ENCODE data around the gene STX16.

The STX16 gene

DNA sequence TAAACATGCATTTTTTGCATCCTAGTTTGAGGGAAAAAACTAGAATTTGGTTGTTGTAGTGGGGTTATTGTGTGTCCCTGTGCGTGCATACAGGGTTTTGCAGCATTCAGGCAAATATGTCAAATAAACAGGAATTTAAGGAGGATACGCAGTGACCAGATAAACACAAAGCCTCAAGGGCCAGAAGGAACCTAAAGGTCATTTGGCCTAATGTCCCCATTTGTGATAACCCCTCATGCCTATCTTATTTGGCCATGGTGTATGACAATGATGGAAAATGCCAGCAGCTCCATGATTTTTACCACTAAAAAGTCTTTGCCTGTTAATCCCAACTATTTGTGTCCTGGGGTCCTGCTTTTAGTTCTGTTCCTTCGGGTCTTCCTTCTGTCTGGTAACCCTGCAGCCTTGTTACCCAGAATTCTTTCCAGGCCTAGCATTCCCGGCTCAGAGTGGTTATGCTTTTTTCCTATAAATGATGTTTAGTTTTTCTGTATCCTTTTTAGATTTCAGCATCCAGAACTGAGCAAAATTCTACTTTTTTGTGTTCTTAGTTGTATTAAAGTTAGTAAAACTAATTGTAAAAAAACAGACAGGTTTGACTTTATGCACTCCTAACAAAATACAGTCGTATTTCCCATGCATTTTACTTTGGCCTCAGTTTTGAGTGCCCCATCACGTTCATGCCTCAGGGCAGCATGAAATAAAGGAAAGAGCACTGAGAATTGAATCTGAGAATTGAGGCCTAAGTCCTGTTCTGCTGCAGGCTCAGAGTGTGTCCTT, 4.4 kb downstream of the STX16 start:
- DNase-seq: no peak

DNA sequence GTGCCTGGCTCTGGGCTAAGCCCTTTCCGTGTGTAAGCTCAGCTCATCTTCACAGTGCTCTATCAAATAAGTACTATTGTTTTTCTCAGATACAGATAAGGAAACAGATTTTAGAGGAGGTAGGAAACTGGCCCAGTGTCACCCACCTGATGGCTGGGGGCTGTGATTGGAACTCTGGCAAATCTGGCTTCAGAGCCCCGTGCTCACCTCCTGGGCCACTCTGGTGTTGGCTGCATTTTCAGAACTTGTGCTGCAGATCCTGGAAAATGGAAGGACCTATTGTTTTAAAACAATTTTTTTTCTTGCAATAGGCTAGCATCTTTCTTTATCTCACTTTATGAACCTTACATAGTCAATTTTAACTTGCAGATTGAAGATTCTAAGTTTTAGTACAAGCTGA, 5.7 kb downstream of the STX16 start:
- DNase-seq: no peak

DNA sequence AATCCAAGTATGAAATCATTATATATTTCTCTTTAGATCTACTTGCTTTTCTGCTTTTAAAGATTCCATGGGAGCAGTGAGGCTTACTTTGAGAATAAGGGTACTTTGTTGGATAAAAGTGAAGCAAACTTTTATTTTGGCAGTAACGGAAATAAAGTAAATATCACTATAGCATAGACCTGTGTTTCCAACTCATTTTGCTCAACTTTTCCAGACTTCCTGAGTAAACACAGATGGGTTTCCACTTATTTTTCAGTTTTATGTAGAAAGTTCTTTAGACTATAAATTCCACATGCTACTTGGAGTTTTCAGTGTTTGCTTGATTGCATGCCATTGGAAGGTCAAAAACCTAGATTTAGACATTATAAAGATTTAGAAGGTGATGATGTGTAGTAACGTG, 6.2 kb downstream of the STX16 start:
- no peak for DNase-seq

DNA sequence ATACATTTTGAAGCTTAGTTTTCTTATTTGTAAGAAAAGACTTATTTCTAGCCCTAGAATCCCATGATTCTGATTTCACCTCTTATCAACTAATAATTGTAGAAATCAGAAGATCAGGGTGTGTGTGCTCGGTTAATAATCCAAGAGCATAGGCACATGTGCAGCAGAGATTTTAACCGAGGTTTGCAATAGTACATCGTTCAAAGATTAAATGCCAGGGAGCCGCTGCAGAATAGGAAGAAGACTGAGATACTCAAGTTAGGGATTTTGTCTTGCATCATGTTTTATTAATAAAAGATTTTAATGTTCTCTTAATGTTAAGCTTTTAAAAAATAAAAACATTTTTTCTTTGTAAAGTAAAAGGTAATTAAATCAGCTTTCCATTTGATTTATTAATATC, 6.9 kb downstream of the STX16 start:
- DNase-seq: no peak

GRCh38 chr20:58658760-58659159, 7.7 kb downstream of the STX16 start:
- DNase-seq: no peak

GRCh38 chr20:58659841-58660240, 8.8 kb downstream of the STX16 start:
- DNase-seq: peak in 1 of 5 experiments; percentile 40

DNA sequence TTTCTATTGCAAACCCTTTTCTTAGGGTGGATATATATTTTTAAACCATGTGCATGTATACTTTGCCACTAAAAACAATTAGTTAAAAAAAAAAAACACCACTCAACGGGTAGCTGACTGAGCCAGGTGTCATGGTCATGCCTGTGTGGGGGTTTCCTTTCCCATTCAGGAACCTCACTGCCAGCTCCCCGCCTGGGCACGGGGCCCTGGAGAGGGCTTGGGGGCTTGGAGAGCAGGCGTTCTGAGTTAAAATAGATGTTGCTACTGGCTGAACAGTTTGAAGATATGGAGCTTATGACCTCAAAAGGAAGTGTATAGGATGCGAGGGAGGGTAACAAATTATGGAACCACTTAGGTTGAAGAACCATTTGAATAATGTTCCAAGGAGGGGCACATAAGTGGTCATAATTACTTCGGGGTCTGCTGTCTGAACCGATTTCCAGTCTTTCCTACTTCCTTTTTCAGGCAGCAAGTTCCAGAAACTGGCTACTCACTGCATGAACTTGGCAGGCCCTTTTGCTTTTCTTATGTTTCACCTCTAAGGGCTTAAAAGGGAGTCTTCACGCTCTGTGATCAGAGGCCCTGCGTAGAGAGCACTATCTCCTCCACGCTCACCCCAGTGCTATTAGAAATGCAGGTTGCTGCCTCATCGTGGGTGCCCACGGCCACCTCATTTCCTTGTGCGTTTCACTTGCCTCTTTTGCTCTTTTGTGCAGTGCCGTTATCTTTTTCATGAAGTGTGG, 9.9 kb downstream of the STX16 start:
- DNase-seq: peak in 4 of 5 experiments; percentile 15 to 75 (median 48)

DNA sequence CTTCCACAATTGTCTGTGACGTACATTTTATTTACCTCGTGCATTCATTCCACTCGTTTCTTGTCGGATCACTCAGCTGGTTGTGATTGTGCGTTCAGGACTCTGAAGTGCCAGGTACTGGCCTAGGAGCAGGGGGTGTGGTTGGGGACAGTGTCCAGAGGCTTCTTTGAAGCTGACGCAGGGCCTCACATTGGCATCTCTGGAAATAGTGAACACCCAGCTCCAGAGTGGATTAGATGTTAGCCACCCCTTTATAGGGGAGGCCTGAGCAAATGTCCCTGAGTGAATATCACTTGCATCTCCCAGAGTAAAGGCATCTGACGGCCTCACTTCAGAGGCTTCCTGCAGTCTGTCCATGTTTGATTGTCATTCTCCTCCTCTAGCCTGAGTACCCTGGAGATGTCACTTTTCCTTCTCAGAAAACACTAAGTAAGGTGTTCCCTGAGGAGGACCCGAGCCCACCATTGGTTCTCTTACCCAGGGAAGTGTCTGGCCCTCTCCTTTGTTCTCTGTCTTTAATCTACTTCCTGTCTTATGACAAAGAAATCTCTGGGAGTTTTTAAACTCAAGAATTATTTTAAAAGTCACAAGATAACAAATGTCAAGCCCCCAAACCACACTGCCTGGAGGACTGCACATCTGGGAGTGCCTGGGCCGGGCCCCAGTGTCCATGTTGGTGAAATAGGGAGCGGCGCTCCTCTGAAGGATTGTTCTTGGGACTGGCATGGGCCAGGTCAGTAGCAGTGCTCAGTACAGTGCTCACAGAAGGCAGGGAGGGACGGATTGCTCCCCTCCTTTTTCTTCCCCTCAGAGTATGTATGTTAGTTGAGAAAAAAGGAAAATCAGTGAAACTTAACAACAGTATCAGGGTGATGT, 10.8 kb downstream of the STX16 start:
- no peak for DNase-seq

- DNase-seq: no peak
Observed at GRCh38 chr20:58664331-58664730, 13.2 kb downstream of the STX16 start.

DNA sequence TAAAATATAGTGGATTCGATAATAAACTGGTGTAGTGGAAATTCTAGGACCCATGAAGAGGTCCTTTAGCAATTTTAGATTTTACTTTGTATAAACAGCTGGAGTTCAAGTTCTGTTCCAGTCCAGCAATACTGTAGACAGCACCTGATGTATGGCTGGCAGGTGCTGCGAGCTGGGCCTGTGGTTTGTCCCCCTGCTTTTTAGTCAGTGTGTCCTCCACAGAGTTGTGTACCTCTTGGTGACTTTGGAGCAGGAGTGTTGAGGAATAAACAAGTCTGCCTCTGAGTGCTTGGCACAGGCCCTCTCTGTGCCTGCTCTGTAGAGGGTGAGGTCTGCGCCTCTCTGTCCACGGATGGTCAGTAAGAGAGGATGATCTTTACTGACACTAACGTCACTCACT, 13.8 kb downstream of the STX16 start:
- no peak for DNase-seq

DNA sequence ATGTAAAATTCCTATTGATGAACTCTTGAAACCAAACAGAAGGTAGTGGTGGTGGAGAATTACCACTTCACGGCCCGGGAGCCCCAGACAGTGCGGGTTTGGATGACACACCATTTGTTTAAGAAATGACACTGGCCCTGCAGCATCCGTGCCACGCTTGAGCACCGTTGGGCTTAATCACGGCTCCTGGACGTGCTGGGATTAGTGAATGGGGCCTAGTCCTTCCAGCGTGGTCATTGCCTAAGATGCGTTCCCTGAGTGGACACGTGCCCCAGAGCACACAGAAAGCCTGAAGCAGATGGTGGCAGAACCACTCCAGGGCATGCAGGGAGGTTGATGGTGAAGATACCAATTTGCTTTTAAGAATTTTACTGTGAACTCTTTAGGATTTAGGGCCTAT, 14.5 kb downstream of the STX16 start:
- DNase-seq: no peak

- DNase-seq: no peak
Observed at GRCh38 chr20:58666702-58667101, 15.6 kb downstream of the STX16 start.

- no peak for DNase-seq
Observed at GRCh38 chr20:58667975-58668374, 16.9 kb downstream of the STX16 start.

DNA sequence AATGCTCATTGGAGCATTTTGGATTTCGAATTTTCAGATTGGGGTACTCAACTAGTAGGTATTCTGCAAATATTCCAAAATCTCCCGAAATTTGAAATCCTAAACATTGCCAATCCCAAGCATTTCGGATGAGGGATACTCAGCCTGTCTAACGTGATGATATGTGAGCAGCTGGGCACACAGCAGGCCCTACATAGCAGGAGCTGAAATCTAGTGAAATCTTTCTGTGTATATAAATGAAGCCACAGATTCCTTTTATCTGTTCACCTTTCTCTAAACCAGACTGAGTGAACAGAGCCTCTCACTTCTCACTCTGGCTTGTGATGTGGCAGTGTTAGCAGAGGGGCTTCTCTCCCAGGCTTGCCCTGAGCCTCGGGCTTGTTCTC, 17.8 kb downstream of the STX16 start:
- no peak for DNase-seq

- no peak for DNase-seq
Observed at GRCh38 chr20:58669287-58670006, 18.4 kb downstream of the STX16 start.

GRCh38 chr20:58670102-58670501, 19.0 kb downstream of the STX16 start:
- DNase-seq: no peak

DNA sequence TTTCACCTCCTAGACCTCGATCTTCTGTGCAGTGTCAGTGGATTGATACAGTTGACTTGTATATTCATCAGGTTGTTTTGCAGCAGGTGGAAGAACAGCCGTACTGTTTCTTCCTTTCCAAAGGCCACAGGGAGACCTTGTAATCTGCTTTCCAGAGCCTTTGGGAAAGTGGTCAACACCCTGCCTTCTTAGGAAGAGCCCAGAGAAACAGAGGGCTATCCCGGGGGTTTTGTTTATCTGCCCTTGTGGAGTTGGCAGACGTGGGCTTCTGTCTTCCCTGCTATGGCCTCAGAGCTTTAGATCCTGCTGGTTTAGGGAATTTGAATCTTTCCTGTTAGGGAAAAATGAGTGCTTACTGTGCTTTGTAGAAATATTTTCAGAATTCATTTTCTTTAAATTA, 19.6 kb downstream of the STX16 start:
- DNase-seq: no peak

- no peak for DNase-seq
Observed at GRCh38 chr20:58673119-58673518, 22.0 kb downstream of the STX16 start.

- DNase-seq: no peak
Observed at GRCh38 chr20:58675146-58675584, 24.1 kb downstream of the STX16 start.

DNA sequence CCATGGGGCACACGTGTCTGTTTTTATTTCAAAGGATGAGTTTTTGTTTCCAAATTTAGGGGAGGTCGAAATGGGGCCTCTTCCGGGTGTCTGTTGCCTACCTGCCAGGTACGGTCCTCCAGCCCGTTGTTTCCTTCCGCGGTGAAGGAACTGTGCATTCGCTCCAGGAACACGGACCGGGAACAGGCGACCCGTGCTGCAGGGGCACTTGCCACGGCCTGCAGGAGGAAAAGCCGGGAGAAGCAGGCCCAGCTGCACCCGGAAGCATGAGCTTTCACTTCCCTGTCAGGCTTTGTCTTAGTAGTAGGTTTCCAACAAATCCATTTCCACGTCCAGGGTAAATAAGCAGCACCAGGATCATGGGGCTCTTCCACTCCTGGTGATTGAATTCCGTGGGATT, 24.6 kb downstream of the STX16 start:
- DNase-seq: no peak

GRCh38 chr20:58676161-58676560, 25.1 kb downstream of the STX16 start:
- DNase-seq: no peak

DNA sequence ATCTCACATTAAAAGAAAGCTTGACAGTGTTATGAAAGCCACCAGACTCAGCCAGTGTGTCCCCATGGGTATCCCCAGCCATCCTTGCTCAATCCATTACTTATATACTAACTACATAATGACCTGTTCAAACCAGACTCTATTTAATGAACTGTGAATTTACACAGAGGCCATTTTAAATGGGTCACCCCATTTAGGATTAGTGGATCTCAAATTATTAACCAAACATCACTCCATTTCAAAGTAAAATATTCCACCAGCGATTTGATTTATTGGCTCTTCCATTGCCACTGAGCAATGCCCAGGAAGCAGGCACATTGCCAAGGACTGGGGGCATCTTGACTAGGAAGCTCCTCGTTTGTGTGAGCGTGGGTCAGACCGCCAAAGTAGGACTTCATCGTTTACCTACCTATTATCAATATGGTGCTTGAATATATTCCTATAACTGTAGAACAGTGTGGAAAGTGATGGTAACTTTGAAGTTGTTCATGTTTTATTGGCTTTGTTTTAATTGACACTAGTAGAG, 26.1 kb downstream of the STX16 start:
- no peak for DNase-seq
